IPS DF 6.9 (cell line): ENCODE results near the gene KIAA1614.
"Not testable (repeated sequence)": the region's sequence is repeated elsewhere in the genome, so short reads cannot be mapped to it uniquely, and the experiment has no call there.

Source experiments
- DNase-seq: peaks from one replicate; pipeline ENCODE4 v3.0.0-alpha.2; 2013; ENCODE audit warnings: low read depth, low spot score
- H3K27ac ChIP-seq: one replicate; pipeline ENCODE4 v1.5.1; 2013; ENCODE audit warnings: low read length, control low read depth
- H3K27me3 ChIP-seq: 2 replicates; pipeline ENCODE4 v1.6.1; 2013; ENCODE audit warnings: mild to moderate bottlenecking, low read length; ENCODE audit not compliant: control insufficient read depth, insufficient read depth
- H3K36me3 ChIP-seq: 2 replicates; pipeline ENCODE4 v1.6.1; 2013; ENCODE audit warnings: low read length; ENCODE audit not compliant: control insufficient read depth, insufficient read depth
- H3K4me1 ChIP-seq: 2 replicates; pipeline ENCODE4 v1.6.1; 2013; ENCODE audit warnings: low read length; ENCODE audit not compliant: control insufficient read depth, insufficient read depth
- H3K4me3 ChIP-seq: 2 replicates; pipeline ENCODE4 v1.5.1; 2013; ENCODE audit warnings: mild to moderate bottlenecking, low read length
- H3K9me3 ChIP-seq: 2 replicates; pipeline ENCODE4 v1.6.1; 2013; ENCODE audit warnings: low read length, inconsistent platforms; ENCODE audit not compliant: control insufficient read depth, insufficient read depth
- WGBS: extraction: QIAGEN DNeasy Blood & Tissue Kit; methylation state at CpG from one replicate; pipeline ENCODE4 v1.1.7; 2013; ENCODE audit warnings: mixed read lengths, missing lambda C conversion rate; ENCODE audit not compliant: insufficient read length, insufficient coverage; 5-methylcytosine and 5-hydroxymethylcytosine counted together

KIAA1614 gene

GRCh38 chr1:180962178-180962577 lies 49.5 kb downstream of the KIAA1614 start:
- Histone ChIP-seq H3K27me3 (no peaks in the 10 kb centered on the region), H3K4me3 (no peak overlapping the region), H3K27ac (no peak overlapping the region), H3K9me3 (no peaks in the 10 kb centered on the region; the same call in 1 of the 2 replicates), H3K36me3 (0 out of 2 replicates have a peak, but pooled peaks cover 2% of the 10 kb centered on the region), H3K4me1 (no peaks in the 10 kb centered on the region)
- WGBS = no CpG with 5 or more reads among the region's 4 CpGs
- no peak for DNase-seq

GRCh38 chr1:180964056-180964455 lies 51.4 kb downstream of the KIAA1614 start:
- Histone ChIP-seq H3K27me3 (no peaks in the 10 kb centered on the region), H3K4me1 (no peaks in the 10 kb centered on the region), H3K9me3 (no peaks in the 10 kb centered on the region; the same call in 1 of the 2 replicates), H3K4me3 (no peak overlapping the region), H3K36me3 (0 out of 2 replicates have a peak, but pooled peaks cover 2% of the 10 kb centered on the region), H3K27ac (no peak overlapping the region)
- no peak for DNase-seq
- no CpG with 5 or more reads among the region's 10 CpGs for WGBS

- Histone ChIP-seq H3K9me3 (no peaks in the 10 kb centered on the region; the same call in 1 of the 2 replicates), H3K4me3 (no peak overlapping the region), H3K36me3 (0 out of 2 replicates have a peak, but pooled peaks cover 2% of the 10 kb centered on the region), H3K27ac (no peak overlapping the region), H3K27me3 (no peaks in the 10 kb centered on the region), H3K4me1 (no peaks in the 10 kb centered on the region)
- no CpG with 5 or more reads among the region's 6 CpGs for WGBS
- DNase-seq = no peak
These were observed 51.9 kb downstream of the KIAA1614 start for GRCh38 chr1:180964595-180964994.

GRCh38 chr1:180966312-180966711 lies 53.6 kb downstream of the KIAA1614 start:
- WGBS = no CpG with 5 or more reads among the region's 4 CpGs
- DNase-seq = no peak
- no peaks in the 10 kb centered on the region; the same call in 1 of the 2 replicates for H3K9me3 ChIP-seq
- H3K4me1 ChIP-seq = no peaks in the 10 kb centered on the region
- H3K27me3 ChIP-seq = no peaks in the 10 kb centered on the region
- peaks cover 2% of the 10 kb centered on the region; the same call in 1 of the 2 replicates for H3K36me3 ChIP-seq
- H3K27ac ChIP-seq = no peak overlapping the region
- H3K4me3 ChIP-seq = no peak overlapping the region

- DNase-seq = no peak
- no peaks in the 10 kb centered on the region for H3K4me1 ChIP-seq
- H3K9me3 ChIP-seq = no peaks in the 10 kb centered on the region; the same call in 1 of the 2 replicates
- H3K36me3 ChIP-seq = peaks cover 2% of the 10 kb centered on the region; the same call in 1 of the 2 replicates
- no CpG with 5 or more reads among the region's 15 CpGs for WGBS
- no peaks in the 10 kb centered on the region for H3K27me3 ChIP-seq
- H3K4me3 ChIP-seq = no peak overlapping the region
- H3K27ac ChIP-seq = no peak overlapping the region
These were observed 54.2 kb downstream of the KIAA1614 start for GRCh38 chr1:180966744-180967536.

GRCh38 chr1:180967558-180967957 lies 54.9 kb downstream of the KIAA1614 start:
- no CpG with 5 or more reads among the region's 1 CpG for WGBS
- Histone ChIP-seq H3K27me3 (no peaks in the 10 kb centered on the region), H3K4me3 (no peak overlapping the region), H3K27ac (no peak overlapping the region), H3K9me3 (no peaks in the 10 kb centered on the region; the same call in 1 of the 2 replicates), H3K36me3 (peaks cover 5% of the 10 kb centered on the region; the same call in 1 of the 2 replicates), H3K4me1 (no peaks in the 10 kb centered on the region)
- DNase-seq = no peak

- not testable (repeated sequence) for H3K36me3 ChIP-seq, DNase-seq
These were observed 56.1 kb downstream of the KIAA1614 start for GRCh38 chr1:180968834-180969233.

GRCh38 chr1:180969434-180969833 lies 56.7 kb downstream of the KIAA1614 start:
- Histone ChIP-seq H3K27me3 (no peaks in the 10 kb centered on the region), H3K4me1 (no peaks in the 10 kb centered on the region), H3K27ac (no peak overlapping the region), H3K4me3 (no peak overlapping the region), H3K36me3 (peaks cover 5% of the 10 kb centered on the region; the same call in 1 of the 2 replicates), H3K9me3 (no peaks in the 10 kb centered on the region)
- no peak for DNase-seq
- no CpG with 5 or more reads among the region's 8 CpGs for whole genome bisulfite sequencing

More at GRCh38 chr1:180968834-180969233, 56.1 kb downstream of the KIAA1614 start:
- H3K27me3 ChIP-seq, H3K4me3 ChIP-seq, H3K4me1 ChIP-seq, H3K27ac ChIP-seq, H3K9me3 ChIP-seq: not testable (repeated sequence)
- WGBS = no CpG with 5 or more reads among the region's 8 CpGs

- no peaks in the 10 kb centered on the region for H3K4me1 ChIP-seq
- DNase-seq = no peak
- no peak overlapping the region for H3K4me3 ChIP-seq
- H3K27me3 ChIP-seq = no peaks in the 10 kb centered on the region
- H3K36me3 ChIP-seq = peaks cover 6% of the 10 kb centered on the region; the same call in 1 of the 2 replicates
- no CpG with 5 or more reads among the region's 15 CpGs for WGBS
- no peak overlapping the region for H3K27ac ChIP-seq
- no peaks in the 10 kb centered on the region for H3K9me3 ChIP-seq
These were observed 57.8 kb downstream of the KIAA1614 start for GRCh38 chr1:180970333-180971079.

- WGBS = no CpG with 5 or more reads among the region's 8 CpGs
These were observed 58.7 kb downstream of the KIAA1614 start for GRCh38 chr1:180971273-180971997.

More at GRCh38 chr1:180971273-180971997, 58.7 kb downstream of the KIAA1614 start:
- DNase-seq = no peak
- Histone ChIP-seq H3K27ac (no peak overlapping the region), H3K4me1 (no peaks in the 10 kb centered on the region), H3K4me3 (no peak overlapping the region), H3K36me3 (peaks cover 12% of the 10 kb centered on the region), H3K9me3 (no peaks in the 10 kb centered on the region), H3K27me3 (no peaks in the 10 kb centered on the region)
